K562 (cell line): ENCODE results near the gene CAPRIN1. TPM values are rescaled to one million over a fixed set of nuclear protein-coding genes. Genes with fewer than 3 reads are reported as not detected.

Experiments used
- ATAC-seq: fragments of 200-7000 bp; cut with Tn5 transposase; 3 replicates; pipeline ENCODE4 v1.9.1; 2020; ENCODE audit warnings: moderate library complexity
- BruUV-seq: library from RNA; stranded (reverse); fragments of 400-500 nt; replicated peaks from 2 replicates; lab custom pipeline; 2021; lab: Mats Ljungman, UMichigan
- CTCF ChIA-PET: fragments of 300-600 bp; formaldehyde crosslinking; extraction: SDS; loops from one replicate; lab custom pipeline; 2021; ENCODE audit warnings: low intra/inter-chr PET ratio; lab: Yijun Ruan, JAX
- POLR2A ChIA-PET: fragments of 300-600, 350-650 bp; sonication (Branson Sonifier 250); formaldehyde crosslinking; extraction: SDS; loops from one replicate; lab custom pipeline; 2021; ENCODE audit warnings: antibody characterized with exemption, inconsistent platforms; lab: Yijun Ruan, JAX
- DNase-seq, 4 experiments: peaks; one replicate each; pipeline versions ENCODE4 v3.0.0 to v3.0.0-alpha.2; 2011 to 2018; ENCODE audit warnings: low spot score in 3 of 4, mixed read lengths in 3 of 4; ENCODE audit errors: extremely low read depth in 1 of 4
- FAIRE-seq: peaks from 2 replicates; lab custom pipeline; 2011; peaks lifted over from hg19 to GRCh38; lab: Jason Lieb, UNC
- H2AFZ ChIP-seq: 2 replicates; pipeline ENCODE4 v1.6.0; 2011; ENCODE audit warnings: low read depth, low read length, control low read depth, inconsistent platforms
- H3K27ac ChIP-seq: fragments of 200-600 bp; 3 replicates; pipeline ENCODE4 v1.8.0; 2011; ENCODE audit warnings: low read depth, mild to moderate bottlenecking, control low read depth, inconsistent platforms, low read length, moderate library complexity, mixed read lengths; ENCODE audit errors: extremely low read depth
- H3K27me3 ChIP-seq, 2 experiments: fragments of 300-600 bp in 1 of 2; 2 replicates in 1 of 2; 3 replicates in 1 of 2; pipeline versions ENCODE4 v1.6.0 to v1.8.0; 2011; ENCODE audit warnings: inconsistent platforms in 2 of 2, low read length in 2 of 2, mild to moderate bottlenecking in 1 of 2, mixed read lengths in 1 of 2, moderate library complexity in 1 of 2; ENCODE audit not compliant: control insufficient read depth in 2 of 2, insufficient read depth in 2 of 2
- H3K36me3 ChIP-seq: fragments of 300-600 bp; 3 replicates; pipeline ENCODE4 v1.8.0; 2011; ENCODE audit warnings: mild to moderate bottlenecking, low read length, inconsistent platforms; ENCODE audit not compliant: control insufficient read depth, insufficient read depth
- H3K4me1 ChIP-seq, 2 experiments: fragments of 200-600 bp in 1 of 2; replicated peaks in 1 of 2; 2 replicates in 1 of 2; 3 replicates in 1 of 2; pipeline versions ENCODE4 v1.5.1 to v1.8.0; 2011; ENCODE audit warnings: inconsistent platforms in 2 of 2, low read length in 2 of 2, mild to moderate bottlenecking in 1 of 2, mixed read lengths in 1 of 2, moderate library complexity in 1 of 2; ENCODE audit not compliant: control insufficient read depth in 2 of 2, insufficient read depth in 2 of 2
- H3K4me2 ChIP-seq: 2 replicates; pipeline ENCODE4 v1.6.1; 2011; ENCODE audit warnings: low read length, control low read depth, inconsistent platforms, mixed read lengths; ENCODE audit not compliant: insufficient read depth
- H3K4me3 ChIP-seq: fragments of 200-600 bp; sonication (generic), shearing (Covaris generic); 2 replicates; pipeline ENCODE4 v1.5.1; 2016; ENCODE audit warnings: control low read depth, inconsistent platforms
- H3K79me2 ChIP-seq: fragments of 200-600 bp; 3 replicates; pipeline ENCODE4 v1.8.0; 2011; ENCODE audit warnings: low read length, inconsistent platforms; ENCODE audit not compliant: control insufficient read depth, insufficient read depth
- H3K9ac ChIP-seq, 2 experiments: 2 replicates each; pipeline versions ENCODE4 v1.6.0 to v1.6.1; 2011; ENCODE audit warnings: low read depth in 2 of 2, low read length in 2 of 2, control low read depth in 1 of 2, inconsistent platforms in 1 of 2, mild to moderate bottlenecking in 1 of 2, mixed read lengths in 1 of 2; ENCODE audit not compliant: insufficient read depth in 1 of 2
- H3K9me1 ChIP-seq: one replicate; pipeline ENCODE4 v1.6.0; 2011; ENCODE audit warnings: inconsistent platforms, mild to moderate bottlenecking, low read length, moderate library complexity; ENCODE audit not compliant: control insufficient read depth, insufficient read depth
- H3K9me3 ChIP-seq: replicated peaks from 2 replicates; pipeline ENCODE4 v1.5.1; 2011; ENCODE audit warnings: low read depth, low read length, inconsistent platforms; ENCODE audit not compliant: control insufficient read depth, insufficient read depth
- H4K20me1 ChIP-seq: replicated peaks from 2 replicates; pipeline ENCODE4 v1.6.1; 2011; ENCODE audit warnings: low read length, inconsistent platforms, mixed read lengths; ENCODE audit not compliant: control insufficient read depth, insufficient read depth
- CBFB ChIP-seq: sonication (generic); formaldehyde crosslinking; IDR thresholded peaks from 2 replicates; pipeline ENCODE4 v1.4.0; 2020; ENCODE audit warnings: mild to moderate bottlenecking, missing genetic modification reagents
- CTCFL ChIP-seq: IDR thresholded peaks from 2 replicates; pipeline ENCODE4 v1.6.1; 2011; ENCODE audit warnings: borderline replicate concordance, low read depth, mild to moderate bottlenecking, moderate library complexity, low read length; ENCODE audit not compliant: insufficient read depth, poor library complexity, severe bottlenecking
- GTF2E2 ChIP-seq: fragments of 200-800 bp; sonication (Bioruptor generic); IDR thresholded peaks from 2 replicates; pipeline ENCODE4 v1.6.1; 2016; ENCODE audit warnings: missing genetic modification characterization, missing compliant biosample characterization
- NONO ChIP-seq, 2 experiments: fragments of 200-400 bp in 1 of 2; fragments of 450-650 bp in 1 of 2; formaldehyde crosslinking in 1 of 2; IDR thresholded peaks; 2 replicates each; pipeline ENCODE4 v1.6.1; 2017; ENCODE audit warnings: low read depth in 2 of 2, mild to moderate bottlenecking in 2 of 2, moderate library complexity in 2 of 2, low read length in 1 of 2
- POLR2A ChIP-seq: fragments of 450-650 bp; conservative IDR thresholded peaks from 2 replicates; pipeline ENCODE4 v1.6.1; 2016
- POLR2AphosphoS5 ChIP-seq: IDR thresholded peaks from 2 replicates; pipeline ENCODE4 v1.6.1; 2011; ENCODE audit warnings: mild to moderate bottlenecking, low read depth, low read length, moderate library complexity; ENCODE audit not compliant: control insufficient read depth, insufficient read depth
- POLR2B ChIP-seq: fragments of 450-650 bp; IDR thresholded peaks from 2 replicates; pipeline ENCODE4 v1.6.1; 2018; ENCODE audit warnings: low read depth; ENCODE audit not compliant: partially characterized antibody
- SUPT5H ChIP-seq: fragments of 450-650 bp; IDR thresholded peaks from 2 replicates; pipeline ENCODE4 v1.6.1; 2016
- ZKSCAN8 ChIP-seq: fragments of 200-800 bp; sonication (Bioruptor generic); IDR thresholded peaks from 2 replicates; pipeline ENCODE4 v1.6.1; 2016; ENCODE audit warnings: missing genetic modification characterization, missing compliant biosample characterization
- ZNF347 ChIP-seq: fragments of 450-650 bp; formaldehyde crosslinking; IDR thresholded peaks from 2 replicates; pipeline ENCODE4 v1.4.0; 2020; ENCODE audit warnings: low read depth, mild to moderate bottlenecking, moderate library complexity
- WGBS: fragments of 100-300 bp; shearing (Covaris generic); methylation state at CpG from one replicate; pipeline ENCODE4 v1.1.6; 2016; ENCODE audit warnings: low coverage, mixed read lengths; ENCODE audit not compliant: insufficient coverage; ENCODE audit errors: missing lambda C conversion rate; 5-methylcytosine and 5-hydroxymethylcytosine counted together
- in situ Hi-C: fragments of 300-500 bp; cut with MboI; formaldehyde crosslinking; loops from 4 replicates; pipeline ENCODE4 v1.15.0; 2018; ENCODE audit warnings: inconsistent platforms, mixed read lengths
- intact Hi-C: fragments of 100-400 bp; cut with micrococcal nuclease; formaldehyde crosslinking; loops from 2 replicates; pipeline ENCODE4 v1.14.2; 2022
- polyA plus RNA-seq, 8 experiments: library from polyadenylated mRNA; depleted of rRNA in 4 of 8; stranded (reverse) in 5 of 8; unstranded in 3 of 8; fragments of >200 nt; fragmentation: Nextera tagmentation in 2 of 8; fragmentation: Illumina TruSeq in 1 of 8; extraction: Ambion mirVana in 2 of 8; extraction: Trizol in 1 of 8; gene quantifications; 2 replicates each; pipeline versions ENCODE4 v1.2.1 to v1.2.3, GENCODE V29; 2011 to 2014; ENCODE audit warnings: inconsistent platforms in 1 of 8, missing spikeins in 1 of 8
- total RNA-seq, 7 experiments: library from RNA; depleted of rRNA in 6 of 7; stranded (reverse); fragments of >200 nt in 6 of 7; fragmentation: Illumina TruSeq in 2 of 7; extraction: Trizol in 2 of 7; gene quantifications; 2 replicates each; pipeline versions ENCODE4 v1.2.1 to v1.2.3, GENCODE V29; 2011 to 2021; ENCODE audit warnings: low replicate concordance in 1 of 7

The CAPRIN1 gene
- total and polyA plus RNA-seq, 9 of the 15 experiments (the other 6 are each of a cell fraction or from before 2014, with no cell fraction given) = 49.6 to 271 (median 244) TPM

DNA sequence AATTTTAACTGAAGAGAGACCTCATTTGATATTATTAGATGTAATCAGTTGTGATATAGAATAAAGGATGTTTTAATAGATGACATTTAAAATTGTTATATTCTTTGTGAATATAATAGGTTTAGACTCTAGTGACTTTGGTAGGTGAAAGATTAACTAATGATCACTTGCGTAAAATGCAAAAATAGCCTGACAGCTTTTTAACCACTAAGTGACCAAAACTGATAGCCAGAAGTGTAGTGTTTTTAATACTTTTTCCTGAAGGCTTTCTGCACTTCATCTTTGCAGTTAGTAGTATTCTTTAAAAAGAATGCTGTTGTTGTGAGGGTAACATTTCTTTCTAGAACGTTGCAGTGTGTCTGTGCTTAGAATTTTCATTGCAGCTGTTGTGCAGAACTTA is 5.1 kb downstream of the CAPRIN1 start:
- FAIRE-seq (no peak), ATAC-seq (no peak), DNase-seq (no peak)
- no peak overlapping the region for H3K4me3 ChIP-seq
- no peak overlapping the region for H3K4me2 ChIP-seq
- H3K9me1 ChIP-seq = no peaks in the 10 kb centered on the region
- intact Hi-C loops = no loop called here
- no peaks in the 10 kb centered on the region for H3K27me3 ChIP-seq
- POLR2A ChIA-PET = interaction anchor here (0.8 to 4.6 kb wide), 6 partner anchors 8 to 49 kb away, joined by 3 to 30 read pairs (median 3); partner anchors contain the start of gene NAT10
- peaks cover 96% of the 10 kb centered on the region for H3K79me2 ChIP-seq
- H3K4me1 ChIP-seq = peaks cover 9 to 17% of the 10 kb centered on the region in 2 experiments
- no peaks in the 10 kb centered on the region for H3K9me3 ChIP-seq
- H3K9ac ChIP-seq = no peak overlapping the region; a peak in 1 of 4 replicates
- 0 out of 2 replicates have a peak, but pooled peaks have one; percentile 39 for TF ChIP-seq GTF2E2 (tag)
- TF ChIP-seq NONO (IDR thresholded peaks at IDR 0.05; ENCODE audit: low read depth in 2 of 2, low read length in 1 of 2) = no peak
- no peak for TF ChIP-seq ZNF347 (CRISPR knock-in tag)
- TF ChIP-seq, all 486 proteins: peak for 1
- Histone ChIP-seq H3K36me3 (peaks cover 81% of the 10 kb centered on the region), H3K27ac (no peak overlapping the region), H2AFZ (no peak overlapping the region), H4K20me1 (peaks cover 18% of the 10 kb centered on the region)
- in situ Hi-C loops = no loop called here
- 61% methylated on average over 2 of the region's 2 CpGs for WGBS
- no TSS peak for BruUV-seq
- CTCF ChIA-PET = no interaction called here

- in situ Hi-C loops (no loop called here), intact Hi-C loops (no loop called here)
- DNase-seq = no peak
- H3K4me2 ChIP-seq = no peak overlapping the region
- no peaks in the 10 kb centered on the region for H3K27me3 ChIP-seq
- peaks cover 40% of the 10 kb centered on the region for H4K20me1 ChIP-seq
- FAIRE-seq = no peak
- no peak overlapping the region for H3K4me3 ChIP-seq
- H3K79me2 ChIP-seq = peaks cover 99% of the 10 kb centered on the region
- H3K27ac ChIP-seq = no peak overlapping the region
- TSS peak; percentile 9 for BruUV-seq
- no peak overlapping the region for H3K9ac ChIP-seq
- no peaks in the 10 kb centered on the region for H3K9me3 ChIP-seq
- 71% methylated on average over 2 of the region's 2 CpGs for WGBS
- H2AFZ ChIP-seq = no peak overlapping the region
- POLR2A ChIA-PET = interaction anchor here (0.6 to 6.5 kb wide), 9 partner anchors 9 to 375 kb away, joined by 3 to 41 read pairs (median 4); partner anchors contain the start of gene CAPRIN1
- no peaks in the 10 kb centered on the region for H3K9me1 ChIP-seq
- H3K4me1 ChIP-seq = peaks cover 4 to 5% of the 10 kb centered on the region in 2 experiments; a peak in 4 of 5 replicates
- peaks cover 86% of the 10 kb centered on the region for H3K36me3 ChIP-seq
- TF ChIP-seq SUPT5H = peak; percentile 33; the same call in 1 of the 2 replicates
- TF ChIP-seq ZKSCAN8 = no peak
- TF ChIP-seq POLR2A = 0 out of 2 replicates have a peak, but pooled peaks have one; percentile 34
- no peak for TF ChIP-seq CTCFL
- TF ChIP-seq POLR2B = no peak
- TF ChIP-seq POLR2AphosphoS5 = peak; percentile 18; the same call in 1 of the 2 replicates
- no peak for TF ChIP-seq CBFB (CRISPR knock-in tag)
- CTCF ChIA-PET = no interaction called here
- peak; percentile 15; the same call in 2 of the 3 replicates for ATAC-seq
These were observed 11.7 kb downstream of the CAPRIN1 start for GRCh38 chr11:34063061-34063795.
